Esophagus squamous epithelium (tissue), 4 donors: ENCODE data around the gene MCM3AP.

Source experiments
- CTCF ChIP-seq, 6 experiments: fragments of 450-650 bp in 4 of 6; fragments of 200-600 bp in 2 of 6; sonication (generic) in 2 of 6; IDR thresholded peaks; one replicate each; pipeline ENCODE4 v1.5.1; 2016 to 2019; ENCODE audit warnings: antibody characterized with exemption in 6 of 6, mild to moderate bottlenecking in 4 of 6, moderate library complexity in 4 of 6
- POLR2A ChIP-seq, 4 donors: fragments of 450-650 bp; IDR thresholded peaks; one replicate each; pipeline ENCODE4 v1.6.1; 2017; ENCODE audit warnings: antibody characterized with exemption in 4 of 4, mild to moderate bottlenecking in 4 of 4, moderate library complexity in 3 of 4

DNA sequence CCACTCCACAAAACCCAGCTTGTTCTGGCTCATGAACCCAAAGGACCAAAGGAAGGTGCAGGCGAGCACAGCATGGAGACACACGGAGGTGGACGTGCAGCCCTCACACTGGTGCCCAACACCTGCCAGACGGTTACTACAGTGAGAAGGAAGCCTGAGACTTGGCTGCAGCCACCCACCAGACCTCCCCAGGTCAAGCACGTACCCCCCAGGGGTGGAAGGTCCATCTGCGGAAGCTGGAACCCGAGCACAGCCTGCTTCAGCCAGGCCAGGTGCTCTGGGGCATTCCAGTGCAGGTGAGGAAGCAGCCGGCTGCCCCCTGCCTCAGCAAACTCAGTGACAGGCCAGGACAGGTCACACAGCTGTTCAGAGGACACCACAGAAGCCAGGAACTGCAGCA lies 40.8 kb downstream of the MCM3AP start:
- TF ChIP-seq CTCF (IDR thresholded peaks at IDR 0.05), result no peak
- no peak for TF ChIP-seq POLR2A (IDR thresholded peaks at IDR 0.05)
